Measurements from ENCODE around the gene SORCS3.
A peak's percentile ranks its signal among the peaks of the same experiment; 100 is the strongest.

The SORCS3 gene

GRCh38 chr10:105056413-105056812 lies 415.3 kb downstream of the SORCS3 start:
- in situ Hi-C loops (cut with HindIII; ENCODE audit: low pct_ligation_motif_present, low sequenced_read_pairs) = no loop called here
- DNase-seq = no peak
- no peaks in the 10 kb centered on the region for H3K27me3 ChIP-seq (replicated peaks)
- no peaks in the 10 kb centered on the region for H3K36me3 ChIP-seq (replicated peaks)
- TF ChIP-seq CTCF (IDR thresholded peaks at IDR 0.05; ENCODE audit: low read depth, low read length, missing control alignments) = no peak
- no peak overlapping the region for H3K4me3 ChIP-seq (ENCODE audit: low read depth, low read length)
- no peak overlapping the region for H3K27ac ChIP-seq

- in situ Hi-C loops (cut with HindIII; ENCODE audit: low pct_ligation_motif_present, low sequenced_read_pairs) = no loop called here
These were observed 421.9 kb downstream of the SORCS3 start for GRCh38 chr10:105062951-105063350.

GRCh38 chr10:105063796-105064195 lies 422.7 kb downstream of the SORCS3 start:
- Histone ChIP-seq H3K4me3 (ENCODE audit: low read depth, low read length) (no peak overlapping the region), H3K27me3 (replicated peaks) (no peaks in the 10 kb centered on the region), H3K27ac (no peak overlapping the region), H3K36me3 (replicated peaks) (no peaks in the 10 kb centered on the region)
- TF ChIP-seq CTCF (IDR thresholded peaks at IDR 0.05; ENCODE audit: low read depth, low read length, missing control alignments) = peak; percentile 44
- no peak for DNase-seq
- in situ Hi-C loops (cut with HindIII; ENCODE audit: low pct_ligation_motif_present, low sequenced_read_pairs) = no loop called here

More at GRCh38 chr10:105062951-105063350, 421.9 kb downstream of the SORCS3 start:
- Histone ChIP-seq H3K4me3 (ENCODE audit: low read depth, low read length) (no peak overlapping the region), H3K27me3 (replicated peaks) (no peaks in the 10 kb centered on the region), H3K27ac (no peak overlapping the region), H3K36me3 (replicated peaks) (no peaks in the 10 kb centered on the region)
- no peak for DNase-seq
- no peak for TF ChIP-seq CTCF (IDR thresholded peaks at IDR 0.05; ENCODE audit: low read depth, low read length, missing control alignments)

GRCh38 chr10:105068497-105068896 lies 427.4 kb downstream of the SORCS3 start:
- H3K36me3 ChIP-seq (replicated peaks) = no peaks in the 10 kb centered on the region
- in situ Hi-C loops (cut with HindIII; ENCODE audit: low pct_ligation_motif_present, low sequenced_read_pairs) = no loop called here
- H3K27ac ChIP-seq = no peak overlapping the region
- no peak for TF ChIP-seq CTCF (IDR thresholded peaks at IDR 0.05; ENCODE audit: low read depth, low read length, missing control alignments)
- H3K4me3 ChIP-seq (ENCODE audit: low read depth, low read length) = no peak overlapping the region
- no peak for DNase-seq
- no peaks in the 10 kb centered on the region for H3K27me3 ChIP-seq (replicated peaks)

- no peak overlapping the region for H3K4me3 ChIP-seq (ENCODE audit: low read depth, low read length)
- H3K27ac ChIP-seq = no peak overlapping the region
- no peak for DNase-seq
- in situ Hi-C loops (cut with HindIII; ENCODE audit: low pct_ligation_motif_present, low sequenced_read_pairs) = no loop called here
- H3K36me3 ChIP-seq (replicated peaks) = no peaks in the 10 kb centered on the region
- H3K27me3 ChIP-seq (replicated peaks) = no peaks in the 10 kb centered on the region
- no peak for TF ChIP-seq CTCF (IDR thresholded peaks at IDR 0.05; ENCODE audit: low read depth, low read length, missing control alignments)
These were observed 429.2 kb downstream of the SORCS3 start for GRCh38 chr10:105070249-105070648.

GRCh38 chr10:105070952-105071351 lies 429.9 kb downstream of the SORCS3 start:
- Histone ChIP-seq H3K27me3 (replicated peaks) (no peaks in the 10 kb centered on the region), H3K4me3 (ENCODE audit: low read depth, low read length) (no peak overlapping the region), H3K27ac (no peak overlapping the region), H3K36me3 (replicated peaks) (no peaks in the 10 kb centered on the region)
- DNase-seq = no peak
- TF ChIP-seq CTCF (IDR thresholded peaks at IDR 0.05; ENCODE audit: low read depth, low read length, missing control alignments) = no peak
- in situ Hi-C loops (cut with HindIII; ENCODE audit: low pct_ligation_motif_present, low sequenced_read_pairs) = no loop called here

All from brain microvascular endothelial cell (primary cell).